ENCODE measurements around the gene P2RX1. TPM values are rescaled to one million over a fixed set of nuclear protein-coding genes. Genes with fewer than 3 reads are reported as not detected.

Gene P2RX1
- polyA plus RNA-seq, 2 of the 4 experiments (the other 2 are of a cell fraction) = 0.05 to 0.13 TPM

GRCh38 chr17:3963237-3964201, 47.3 kb upstream of the P2RX1 start:
- 86% methylated on average over 31 of the region's 64 CpGs for WGBS (ENCODE audit: missing lambda C conversion rate)
- DNase-seq (ENCODE audit: low read depth in 1 of 2, low spot score in 1 of 2) (no peak), FAIRE-seq (no peak), ATAC-seq (no peak)
- CTCF ChIA-PET = interaction anchor here (0.9 to 5.9 kb wide), 6 partner anchors 9 to 225 kb away, joined by 3 to 32 read pairs (median 10); no protein-coding TSS in a partner anchor
- Histone ChIP-seq H3K27ac (peak overlapping the region; percentile 74 to 86), H3K4me1 (peaks cover 39% of the 10 kb centered on the region), H3K4me3 (peak overlapping the region; percentile 55), H3K9me3 (no peaks in the 10 kb centered on the region), H3K4me2 (peak overlapping the region; percentile 92)
- TF ChIP-seq JUN (IDR thresholded peaks at IDR 0.05) = no peak
- no peak for TF ChIP-seq EHMT2 (IDR thresholded peaks at IDR 0.05; ENCODE audit: low read depth)
- no peak for TF ChIP-seq GATA3 (IDR thresholded peaks at IDR 0.05; ENCODE audit: borderline replicate concordance)
- TF ChIP-seq MYC (IDR thresholded peaks at IDR 0.05; ENCODE audit: borderline replicate concordance, low read length) = no peak
- no peak for TF ChIP-seq TP53 (CRISPR knock-in tag; IDR thresholded peaks at IDR 0.05)
- TF ChIP-seq KDM5A (IDR thresholded peaks at IDR 0.05) = no peak
- TF ChIP-seq NPAS2 (CRISPR knock-in tag; IDR thresholded peaks at IDR 0.05; ENCODE audit: borderline replicate concordance) = no peak
- TF ChIP-seq REST (IDR thresholded peaks at IDR 0.05) = no peak
- no peak for TF ChIP-seq HEYL (CRISPR knock-in tag; IDR thresholded peaks at IDR 0.05)
- TF ChIP-seq MAFK (IDR thresholded peaks at IDR 0.05; ENCODE audit: partially characterized antibody) = no peak
- POLR2A ChIA-PET = no interaction called here

- TF ChIP-seq REST (IDR thresholded peaks at IDR 0.05) (no peak), ZFP36 (IDR thresholded peaks at IDR 0.05; ENCODE audit: borderline replicate concordance, partially characterized antibody) (no peak), ZSCAN20 (CRISPR knock-in tag; IDR thresholded peaks at IDR 0.05) (no peak), RAD21 (conservative IDR thresholded peaks at IDR 0.05 in 1 of 2, IDR thresholded peaks at IDR 0.05 in 1 of 2) (no peak), NPAS2 (CRISPR knock-in tag; IDR thresholded peaks at IDR 0.05; ENCODE audit: borderline replicate concordance) (no peak)
- POLR2A ChIA-PET = no interaction called here
- CTCF ChIA-PET = interaction anchor here (0.9 to 5.9 kb wide), 6 partner anchors 9 to 225 kb away, joined by 3 to 30 read pairs (median 9); no protein-coding TSS in a partner anchor
- H3K4me1 ChIP-seq = peaks cover 39% of the 10 kb centered on the region
- DNase-seq (ENCODE audit: low read depth in 1 of 2, low spot score in 1 of 2) (no peak), FAIRE-seq (no peak), ATAC-seq (no peak)
- H3K9me3 ChIP-seq = no peaks in the 10 kb centered on the region
- no peak overlapping the region for H3K27ac ChIP-seq
- H3K4me3 ChIP-seq = no peak overlapping the region
- H3K4me2 ChIP-seq = no peak overlapping the region
These were observed 46.6 kb upstream of the P2RX1 start for GRCh38 chr17:3962965-3963236.
